K562 (cell line): Measurements from ENCODE around the gene TRPC4AP. TPM values are rescaled to one million over a fixed set of nuclear protein-coding genes. Genes with fewer than 3 reads are reported as not detected.

ENCODE experiments used
- ATAC-seq: fragments of 200-7000 bp; cut with Tn5 transposase; 3 replicates; pipeline ENCODE4 v1.9.1; 2020; ENCODE audit warnings: moderate library complexity
- BruUV-seq: library from RNA; stranded (reverse); fragments of 400-500 nt; replicated peaks from 2 replicates; lab custom pipeline; 2021; lab: Mats Ljungman, UMichigan
- CTCF ChIA-PET: fragments of 300-600 bp; formaldehyde crosslinking; extraction: SDS; loops from one replicate; lab custom pipeline; 2021; ENCODE audit warnings: low intra/inter-chr PET ratio; lab: Yijun Ruan, JAX
- POLR2A ChIA-PET: fragments of 300-600, 350-650 bp; sonication (Branson Sonifier 250); formaldehyde crosslinking; extraction: SDS; loops from one replicate; lab custom pipeline; 2021; ENCODE audit warnings: antibody characterized with exemption, inconsistent platforms; lab: Yijun Ruan, JAX
- DNase-seq, 4 experiments: peaks; one replicate each; pipeline versions ENCODE4 v3.0.0 to v3.0.0-alpha.2; 2011 to 2018; ENCODE audit warnings: low spot score in 3 of 4, mixed read lengths in 3 of 4; ENCODE audit errors: extremely low read depth in 1 of 4
- FAIRE-seq: peaks from 2 replicates; lab custom pipeline; 2011; peaks lifted over from hg19 to GRCh38; lab: Jason Lieb, UNC
- H2AFZ ChIP-seq: 2 replicates; pipeline ENCODE4 v1.6.0; 2011; ENCODE audit warnings: low read depth, low read length, control low read depth, inconsistent platforms
- H3K27ac ChIP-seq: fragments of 200-600 bp; 3 replicates; pipeline ENCODE4 v1.8.0; 2011; ENCODE audit warnings: low read depth, mild to moderate bottlenecking, control low read depth, inconsistent platforms, low read length, moderate library complexity, mixed read lengths; ENCODE audit errors: extremely low read depth
- H3K27me3 ChIP-seq, 2 experiments: fragments of 300-600 bp in 1 of 2; 2 replicates in 1 of 2; 3 replicates in 1 of 2; pipeline versions ENCODE4 v1.6.0 to v1.8.0; 2011; ENCODE audit warnings: inconsistent platforms in 2 of 2, low read length in 2 of 2, mild to moderate bottlenecking in 1 of 2, mixed read lengths in 1 of 2, moderate library complexity in 1 of 2; ENCODE audit not compliant: control insufficient read depth in 2 of 2, insufficient read depth in 2 of 2
- H3K36me3 ChIP-seq: fragments of 300-600 bp; 3 replicates; pipeline ENCODE4 v1.8.0; 2011; ENCODE audit warnings: mild to moderate bottlenecking, low read length, inconsistent platforms; ENCODE audit not compliant: control insufficient read depth, insufficient read depth
- H3K4me1 ChIP-seq, 2 experiments: fragments of 200-600 bp in 1 of 2; replicated peaks in 1 of 2; 2 replicates in 1 of 2; 3 replicates in 1 of 2; pipeline versions ENCODE4 v1.5.1 to v1.8.0; 2011; ENCODE audit warnings: inconsistent platforms in 2 of 2, low read length in 2 of 2, mild to moderate bottlenecking in 1 of 2, mixed read lengths in 1 of 2, moderate library complexity in 1 of 2; ENCODE audit not compliant: control insufficient read depth in 2 of 2, insufficient read depth in 2 of 2
- H3K4me2 ChIP-seq: 2 replicates; pipeline ENCODE4 v1.6.1; 2011; ENCODE audit warnings: low read length, control low read depth, inconsistent platforms, mixed read lengths; ENCODE audit not compliant: insufficient read depth
- H3K4me3 ChIP-seq: fragments of 200-600 bp; sonication (generic), shearing (Covaris generic); 2 replicates; pipeline ENCODE4 v1.5.1; 2016; ENCODE audit warnings: control low read depth, inconsistent platforms
- H3K79me2 ChIP-seq: fragments of 200-600 bp; 3 replicates; pipeline ENCODE4 v1.8.0; 2011; ENCODE audit warnings: low read length, inconsistent platforms; ENCODE audit not compliant: control insufficient read depth, insufficient read depth
- H3K9ac ChIP-seq, 2 experiments: 2 replicates each; pipeline versions ENCODE4 v1.6.0 to v1.6.1; 2011; ENCODE audit warnings: low read depth in 2 of 2, low read length in 2 of 2, control low read depth in 1 of 2, inconsistent platforms in 1 of 2, mild to moderate bottlenecking in 1 of 2, mixed read lengths in 1 of 2; ENCODE audit not compliant: insufficient read depth in 1 of 2
- H3K9me1 ChIP-seq: one replicate; pipeline ENCODE4 v1.6.0; 2011; ENCODE audit warnings: inconsistent platforms, mild to moderate bottlenecking, low read length, moderate library complexity; ENCODE audit not compliant: control insufficient read depth, insufficient read depth
- H3K9me3 ChIP-seq: replicated peaks from 2 replicates; pipeline ENCODE4 v1.5.1; 2011; ENCODE audit warnings: low read depth, low read length, inconsistent platforms; ENCODE audit not compliant: control insufficient read depth, insufficient read depth
- H4K20me1 ChIP-seq: replicated peaks from 2 replicates; pipeline ENCODE4 v1.6.1; 2011; ENCODE audit warnings: low read length, inconsistent platforms, mixed read lengths; ENCODE audit not compliant: control insufficient read depth, insufficient read depth
- FOXP1 ChIP-seq: sonication (generic); formaldehyde crosslinking; IDR thresholded peaks from 2 replicates; pipeline ENCODE4 v1.8.0; 2022; ENCODE audit warnings: mild to moderate bottlenecking, missing genetic modification reagents
- JUN ChIP-seq, 2 experiments: sonication (generic) in 1 of 2; formaldehyde crosslinking in 1 of 2; IDR thresholded peaks; 2 replicates each; pipeline versions ENCODE4 v1.6.1 to v1.8.0; 2012 to 2022; ENCODE audit warnings: borderline replicate concordance in 2 of 2, mild to moderate bottlenecking in 2 of 2, improper control_type of control experiment in 1 of 2, low read depth in 1 of 2, low read length in 1 of 2, missing genetic modification reagents in 1 of 2
- KLF13 ChIP-seq: fragments of 450-650 bp; IDR thresholded peaks from 2 replicates; pipeline ENCODE4 v1.6.1; 2016; ENCODE audit warnings: missing genetic modification characterization, low read depth, mild to moderate bottlenecking, missing compliant biosample characterization, moderate library complexity, borderline replicate concordance
- NFIX ChIP-seq: fragments of 250-450 bp; sonication (Bioruptor Pico); IDR thresholded peaks from 2 replicates; pipeline ENCODE4 v1.4.0; 2020; ENCODE audit warnings: low read depth, mild to moderate bottlenecking, moderate library complexity
- POLR2H ChIP-seq: IDR thresholded peaks from 2 replicates; pipeline ENCODE4 v1.6.1; 2016; ENCODE audit warnings: missing genetic modification characterization, low read depth, mild to moderate bottlenecking, control low read depth, missing compliant biosample characterization, moderate library complexity
- SP2 ChIP-seq: IDR thresholded peaks from 2 replicates; pipeline ENCODE4 v1.6.1; 2011; ENCODE audit warnings: mild to moderate bottlenecking, low read depth, low read length, moderate library complexity; ENCODE audit not compliant: poor library complexity, severe bottlenecking; ENCODE audit errors: extremely low read depth
- ZNF174 ChIP-seq: fragments of 250-450 bp; sonication (Bioruptor Pico); IDR thresholded peaks from 2 replicates; pipeline ENCODE4 v1.4.0; 2020; ENCODE audit warnings: mild to moderate bottlenecking
- ZNF316 ChIP-seq: fragments of 450-650 bp; IDR thresholded peaks from 2 replicates; pipeline ENCODE4 v1.6.1; 2016
- ZNF77 ChIP-seq: fragments of 250-450 bp; sonication (Bioruptor Pico); IDR thresholded peaks from 2 replicates; pipeline ENCODE4 v1.5.0; 2020
- ZZZ3 ChIP-seq: fragments of 450-650 bp; IDR thresholded peaks from 2 replicates; pipeline ENCODE4 v1.6.1; 2016; ENCODE audit warnings: antibody characterized with exemption, mild to moderate bottlenecking, moderate library complexity
- whole genome bisulfite sequencing: fragments of 100-300 bp; shearing (Covaris generic); methylation state at CpG from one replicate; pipeline ENCODE4 v1.1.6; 2016; ENCODE audit warnings: low coverage, mixed read lengths; ENCODE audit not compliant: insufficient coverage; ENCODE audit errors: missing lambda C conversion rate; 5-methylcytosine and 5-hydroxymethylcytosine counted together
- in situ Hi-C: fragments of 300-500 bp; cut with MboI; formaldehyde crosslinking; loops from 4 replicates; pipeline ENCODE4 v1.15.0; 2018; ENCODE audit warnings: inconsistent platforms, mixed read lengths
- intact Hi-C: fragments of 100-400 bp; cut with micrococcal nuclease; formaldehyde crosslinking; loops from 2 replicates; pipeline ENCODE4 v1.14.2; 2022
- polyA plus RNA-seq, 8 experiments: library from polyadenylated mRNA; depleted of rRNA in 4 of 8; stranded (reverse) in 5 of 8; unstranded in 3 of 8; fragments of >200 nt; fragmentation: Nextera tagmentation in 2 of 8; fragmentation: Illumina TruSeq in 1 of 8; extraction: Ambion mirVana in 2 of 8; extraction: Trizol in 1 of 8; gene quantifications; 2 replicates each; pipeline versions ENCODE4 v1.2.1 to v1.2.3, GENCODE V29; 2011 to 2014; ENCODE audit warnings: inconsistent platforms in 1 of 8, missing spikeins in 1 of 8
- total RNA-seq, 7 experiments: library from RNA; depleted of rRNA in 6 of 7; stranded (reverse); fragments of >200 nt in 6 of 7; fragmentation: Illumina TruSeq in 2 of 7; extraction: Trizol in 2 of 7; gene quantifications; 2 replicates each; pipeline versions ENCODE4 v1.2.1 to v1.2.3, GENCODE V29; 2011 to 2021; ENCODE audit warnings: low replicate concordance in 1 of 7
- TF ChIP-seq, protein P1 (sequence below): sonication (generic); formaldehyde crosslinking; IDR thresholded peaks from 2 replicates; pipeline ENCODE4 v1.4.0; 2020; ENCODE audit warnings: mild to moderate bottlenecking, missing genetic modification reagents
- TF ChIP-seq, protein P2 (sequence below): fragments of 150-350 bp; IDR thresholded peaks from 2 replicates; pipeline ENCODE4 v1.6.1; 2014; ENCODE audit warnings: low read depth, mild to moderate bottlenecking, low read length, borderline replicate concordance
- TF ChIP-seq, protein P3 (sequence below): IDR thresholded peaks from 3 replicates; pipeline ENCODE4 v1.6.1; 2011; ENCODE audit warnings: borderline replicate concordance, mild to moderate bottlenecking; ENCODE audit not compliant: insufficient read length, insufficient read depth
- TF ChIP-seq, protein P4 (sequence below): fragments of 250-450 bp; sonication (Bioruptor Pico); IDR thresholded peaks from 2 replicates; pipeline ENCODE4 v1.4.0; 2020; ENCODE audit warnings: mild to moderate bottlenecking, moderate library complexity

The TRPC4AP gene
- total and polyA plus RNA-seq, 9 of the 15 experiments (the other 6 are each of a cell fraction or from before 2014, with no cell fraction given) = 2.3 to 70.3 (median 33.3) TPM

DNA sequence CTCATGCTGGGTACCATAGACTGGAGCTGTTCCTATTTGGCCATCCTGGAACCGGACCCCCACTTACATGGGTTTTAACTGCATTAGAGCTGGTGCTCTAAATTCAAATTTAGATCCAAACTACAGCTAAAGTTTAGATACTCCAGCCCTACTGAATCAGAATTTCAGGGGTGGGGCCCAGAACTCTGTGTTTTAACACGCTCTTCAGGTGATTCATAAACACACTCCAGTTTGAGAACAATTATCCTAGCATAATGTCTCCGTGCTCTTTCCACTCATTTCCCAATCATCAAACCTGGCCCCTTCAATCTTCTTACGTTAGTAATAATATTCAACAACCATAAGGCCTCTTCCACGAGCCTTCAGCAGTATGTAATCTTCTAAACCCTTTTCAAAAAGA lies 15.3 kb downstream of the TRPC4AP start:
- no peak overlapping the region for H3K9ac ChIP-seq
- H3K4me1 ChIP-seq = no peaks in the 10 kb centered on the region; a peak in 1 of 5 replicates
- no peak for FAIRE-seq
- no peak for DNase-seq
- BruUV-seq = no TSS peak
- 98% methylated on average over 5 of the region's 5 CpGs for WGBS
- intact Hi-C loops (no loop called here), in situ Hi-C loops (loop anchor here (10.0 kb wide), 1 partner anchor 1467 kb away; the partner anchor contains the start of gene MYL9)
- H3K4me3 ChIP-seq = no peak overlapping the region
- no peak overlapping the region for H2AFZ ChIP-seq
- H3K9me3 ChIP-seq = peaks cover 5% of the 10 kb centered on the region; the same call in 1 of the 2 replicates
- no peaks in the 10 kb centered on the region for H3K9me1 ChIP-seq
- CTCF ChIA-PET = no interaction called here
- POLR2A ChIA-PET = no interaction called here
- no peaks in the 10 kb centered on the region for H4K20me1 ChIP-seq
- no peak overlapping the region for H3K4me2 ChIP-seq
- peaks cover 52% of the 10 kb centered on the region for H3K79me2 ChIP-seq
- H3K27ac ChIP-seq = no peak overlapping the region
- no peaks in the 10 kb centered on the region for H3K27me3 ChIP-seq
- H3K36me3 ChIP-seq = peaks cover 26% of the 10 kb centered on the region
- ATAC-seq = no peak
- TF ChIP-seq SP2 = no peak
- TF ChIP-seq ZNF77 = no peak
- no peak for TF ChIP-seq JUN (IDR thresholded peaks at IDR 0.05; ENCODE audit: borderline replicate concordance, low read depth, low read length)
- no peak for TF ChIP-seq JUN (CRISPR knock-in tag; IDR thresholded peaks at IDR 0.05; ENCODE audit: borderline replicate concordance)
- TF ChIP-seq ZNF316 = no peak
- TF ChIP-seq, protein P1, sequence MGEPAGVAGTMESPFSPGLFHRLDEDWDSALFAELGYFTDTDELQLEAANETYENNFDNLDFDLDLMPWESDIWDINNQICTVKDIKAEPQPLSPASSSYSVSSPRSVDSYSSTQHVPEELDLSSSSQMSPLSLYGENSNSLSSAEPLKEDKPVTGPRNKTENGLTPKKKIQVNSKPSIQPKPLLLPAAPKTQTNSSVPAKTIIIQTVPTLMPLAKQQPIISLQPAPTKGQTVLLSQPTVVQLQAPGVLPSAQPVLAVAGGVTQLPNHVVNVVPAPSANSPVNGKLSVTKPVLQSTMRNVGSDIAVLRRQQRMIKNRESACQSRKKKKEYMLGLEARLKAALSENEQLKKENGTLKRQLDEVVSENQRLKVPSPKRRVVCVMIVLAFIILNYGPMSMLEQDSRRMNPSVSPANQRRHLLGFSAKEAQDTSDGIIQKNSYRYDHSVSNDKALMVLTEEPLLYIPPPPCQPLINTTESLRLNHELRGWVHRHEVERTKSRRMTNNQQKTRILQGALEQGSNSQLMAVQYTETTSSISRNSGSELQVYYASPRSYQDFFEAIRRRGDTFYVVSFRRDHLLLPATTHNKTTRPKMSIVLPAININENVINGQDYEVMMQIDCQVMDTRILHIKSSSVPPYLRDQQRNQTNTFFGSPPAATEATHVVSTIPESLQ (CRISPR knock-in tag) = no peak
- TF ChIP-seq POLR2H = no peak
- TF ChIP-seq, protein P2, sequence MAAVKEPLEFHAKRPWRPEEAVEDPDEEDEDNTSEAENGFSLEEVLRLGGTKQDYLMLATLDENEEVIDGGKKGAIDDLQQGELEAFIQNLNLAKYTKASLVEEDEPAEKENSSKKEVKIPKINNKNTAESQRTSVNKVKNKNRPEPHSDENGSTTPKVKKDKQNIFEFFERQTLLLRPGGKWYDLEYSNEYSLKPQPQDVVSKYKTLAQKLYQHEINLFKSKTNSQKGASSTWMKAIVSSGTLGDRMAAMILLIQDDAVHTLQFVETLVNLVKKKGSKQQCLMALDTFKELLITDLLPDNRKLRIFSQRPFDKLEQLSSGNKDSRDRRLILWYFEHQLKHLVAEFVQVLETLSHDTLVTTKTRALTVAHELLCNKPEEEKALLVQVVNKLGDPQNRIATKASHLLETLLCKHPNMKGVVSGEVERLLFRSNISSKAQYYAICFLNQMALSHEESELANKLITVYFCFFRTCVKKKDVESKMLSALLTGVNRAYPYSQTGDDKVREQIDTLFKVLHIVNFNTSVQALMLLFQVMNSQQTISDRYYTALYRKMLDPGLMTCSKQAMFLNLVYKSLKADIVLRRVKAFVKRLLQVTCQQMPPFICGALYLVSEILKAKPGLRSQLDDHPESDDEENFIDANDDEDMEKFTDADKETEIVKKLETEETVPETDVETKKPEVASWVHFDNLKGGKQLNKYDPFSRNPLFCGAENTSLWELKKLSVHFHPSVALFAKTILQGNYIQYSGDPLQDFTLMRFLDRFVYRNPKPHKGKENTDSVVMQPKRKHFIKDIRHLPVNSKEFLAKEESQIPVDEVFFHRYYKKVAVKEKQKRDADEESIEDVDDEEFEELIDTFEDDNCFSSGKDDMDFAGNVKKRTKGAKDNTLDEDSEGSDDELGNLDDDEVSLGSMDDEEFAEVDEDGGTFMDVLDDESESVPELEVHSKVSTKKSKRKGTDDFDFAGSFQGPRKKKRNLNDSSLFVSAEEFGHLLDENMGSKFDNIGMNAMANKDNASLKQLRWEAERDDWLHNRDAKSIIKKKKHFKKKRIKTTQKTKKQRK = no peak
- TF ChIP-seq FOXP1 (CRISPR knock-in tag) = no peak
- TF ChIP-seq, protein P3, sequence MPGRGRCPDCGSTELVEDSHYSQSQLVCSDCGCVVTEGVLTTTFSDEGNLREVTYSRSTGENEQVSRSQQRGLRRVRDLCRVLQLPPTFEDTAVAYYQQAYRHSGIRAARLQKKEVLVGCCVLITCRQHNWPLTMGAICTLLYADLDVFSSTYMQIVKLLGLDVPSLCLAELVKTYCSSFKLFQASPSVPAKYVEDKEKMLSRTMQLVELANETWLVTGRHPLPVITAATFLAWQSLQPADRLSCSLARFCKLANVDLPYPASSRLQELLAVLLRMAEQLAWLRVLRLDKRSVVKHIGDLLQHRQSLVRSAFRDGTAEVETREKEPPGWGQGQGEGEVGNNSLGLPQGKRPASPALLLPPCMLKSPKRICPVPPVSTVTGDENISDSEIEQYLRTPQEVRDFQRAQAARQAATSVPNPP = no peak
- no peak for TF ChIP-seq KLF13 (tag)
- TF ChIP-seq ZZZ3 = no peak
- TF ChIP-seq, protein P4, sequence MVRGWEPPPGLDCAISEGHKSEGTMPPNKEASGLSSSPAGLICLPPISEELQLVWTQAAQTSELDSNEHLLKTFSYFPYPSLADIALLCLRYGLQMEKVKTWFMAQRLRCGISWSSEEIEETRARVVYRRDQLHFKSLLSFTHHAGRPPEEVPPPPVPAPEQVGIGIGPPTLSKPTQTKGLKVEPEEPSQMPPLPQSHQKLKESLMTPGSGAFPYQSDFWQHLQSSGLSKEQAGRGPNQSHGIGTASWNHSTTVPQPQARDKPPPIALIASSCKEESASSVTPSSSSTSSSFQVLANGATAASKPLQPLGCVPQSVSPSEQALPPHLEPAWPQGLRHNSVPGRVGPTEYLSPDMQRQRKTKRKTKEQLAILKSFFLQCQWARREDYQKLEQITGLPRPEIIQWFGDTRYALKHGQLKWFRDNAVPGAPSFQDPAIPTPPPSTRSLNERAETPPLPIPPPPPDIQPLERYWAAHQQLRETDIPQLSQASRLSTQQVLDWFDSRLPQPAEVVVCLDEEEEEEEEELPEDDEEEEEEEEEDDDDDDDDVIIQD (CRISPR knock-in tag) = no peak
- TF ChIP-seq ZNF174 (CRISPR knock-in tag) = no peak
- TF ChIP-seq NFIX (CRISPR knock-in tag) = no peak
